MM.1S (cell line): ENCODE results near the gene RBAK.

Experiments
- DNase-seq: peaks from one replicate; pipeline ENCODE4 v3.0.0-alpha.2; 2015
- H2AFZ ChIP-seq: fragments of 300-600 bp; sonication (generic); 2 replicates; pipeline ENCODE4 v1.6.0; 2016; ENCODE audit warnings: antibody characterized with exemption, low read length
- H3F3A ChIP-seq: fragments of 300-600 bp; sonication (generic); 2 replicates; pipeline ENCODE4 v1.6.1; 2016; ENCODE audit warnings: mild to moderate bottlenecking, antibody characterized with exemption, low read length, moderate library complexity, mixed read lengths; ENCODE audit not compliant: insufficient read depth
- H3K27ac ChIP-seq: fragments of 300-600 bp; sonication (generic); 2 replicates; pipeline ENCODE4 v1.5.1; 2016; ENCODE audit warnings: mild to moderate bottlenecking, low read length
- H3K27me3 ChIP-seq: fragments of 300-600 bp; sonication (generic); replicated peaks from 2 replicates; pipeline ENCODE4 v1.6.0; 2016; ENCODE audit warnings: low read length; ENCODE audit not compliant: insufficient read depth
- H3K36me3 ChIP-seq: fragments of 300-600 bp; sonication (generic); replicated peaks from 2 replicates; pipeline ENCODE4 v1.6.1; 2016; ENCODE audit warnings: mild to moderate bottlenecking, low read length, mixed read lengths; ENCODE audit not compliant: insufficient read depth
- H3K4me1 ChIP-seq: fragments of 300-600 bp; sonication (generic); 2 replicates; pipeline ENCODE4 v1.6.1; 2016; ENCODE audit warnings: low read length, mixed read lengths
- H3K4me2 ChIP-seq: fragments of 300-600 bp; sonication (generic); 2 replicates; pipeline ENCODE4 v1.6.0; 2016; ENCODE audit warnings: low read depth, low read length
- H3K4me3 ChIP-seq: fragments of 300-600 bp; sonication (generic); 2 replicates; pipeline ENCODE4 v1.5.1; 2016; ENCODE audit warnings: low read length, mixed read lengths
- H3K79me2 ChIP-seq: fragments of 300-600 bp; sonication (generic); 2 replicates; pipeline ENCODE4 v1.6.1; 2016; ENCODE audit warnings: mixed run types, low read length, mixed read lengths
- H3K9ac ChIP-seq: fragments of 300-600 bp; sonication (generic); 2 replicates; pipeline ENCODE4 v1.6.1; 2016; ENCODE audit warnings: low read length, mixed read lengths
- H3K9me2 ChIP-seq: fragments of 300-600 bp; sonication (generic); replicated peaks from 2 replicates; pipeline ENCODE4 v1.6.1; 2016; ENCODE audit warnings: mild to moderate bottlenecking, low read length, mixed read lengths; ENCODE audit not compliant: insufficient read depth
- H3K9me3 ChIP-seq: fragments of 300-600 bp; sonication (generic); replicated peaks from 2 replicates; pipeline ENCODE4 v1.6.1; 2016; ENCODE audit warnings: mild to moderate bottlenecking, low read length, mixed read lengths; ENCODE audit not compliant: insufficient read depth
- H4K20me1 ChIP-seq: fragments of 300-600 bp; sonication (generic); 2 replicates; pipeline ENCODE4 v1.6.1; 2016; ENCODE audit warnings: mild to moderate bottlenecking, low read length, moderate library complexity, mixed read lengths; ENCODE audit not compliant: insufficient read depth
- CTCF ChIP-seq: fragments of 300-600 bp; sonication (generic); IDR thresholded peaks from 2 replicates; pipeline ENCODE4 v1.5.1; 2016; ENCODE audit warnings: antibody characterized with exemption, low read length, mixed read lengths
- EZH2 ChIP-seq: fragments of 300-600 bp; sonication (generic); optimal IDR thresholded peaks from 2 replicates; pipeline ENCODE3; 2017; ENCODE audit warnings: low read depth, mild to moderate bottlenecking, antibody characterized with exemption, low read length, mixed read lengths
- EZH2phosphoT487 ChIP-seq: fragments of 300-600 bp; sonication (generic); IDR thresholded peaks from 2 replicates; pipeline ENCODE4 v1.6.1; 2018; ENCODE audit warnings: antibody characterized with exemption, low read length

The RBAK gene

GRCh38 chr7:5077740-5078139, 32.1 kb downstream of the RBAK start:
- Histone ChIP-seq H4K20me1 (no peaks in the 10 kb centered on the region), H3K4me2 (peak overlapping the region; percentile 3; the same call in 1 of the 2 replicates), H3K4me1 (no peaks in the 10 kb centered on the region), H3K9me2 (no peaks in the 10 kb centered on the region), H3F3A (no peaks in the 10 kb centered on the region), H2AFZ (no peak overlapping the region), H3K36me3 (no peaks in the 10 kb centered on the region), H3K9ac (no peak overlapping the region), H3K4me3 (no peak overlapping the region), H3K27ac (no peak overlapping the region), H3K79me2 (no peaks in the 10 kb centered on the region), H3K27me3 (peaks cover 13% of the 10 kb centered on the region), H3K9me3 (no peaks in the 10 kb centered on the region)
- no peak for TF ChIP-seq CTCF
- TF ChIP-seq EZH2 = no peak
- no peak for TF ChIP-seq EZH2phosphoT487
- DNase-seq = no peak

- no peak overlapping the region for H3K4me2 ChIP-seq
- H4K20me1 ChIP-seq = no peaks in the 10 kb centered on the region
Measured at GRCh38 chr7:5082806-5083205, 37.1 kb downstream of the RBAK start.

GRCh38 chr7:5083311-5083711, 37.7 kb downstream of the RBAK start:
- no peak for DNase-seq
- Histone ChIP-seq H3K9me2 (no peaks in the 10 kb centered on the region), H3K4me1 (no peaks in the 10 kb centered on the region), H3K9me3 (no peaks in the 10 kb centered on the region), H3K36me3 (no peaks in the 10 kb centered on the region), H4K20me1 (no peaks in the 10 kb centered on the region), H3K27ac (no peak overlapping the region), H3K9ac (no peak overlapping the region), H3K79me2 (no peaks in the 10 kb centered on the region), H2AFZ (no peak overlapping the region), H3K4me3 (no peak overlapping the region), H3F3A (no peaks in the 10 kb centered on the region), H3K27me3 (peaks cover 17% of the 10 kb centered on the region), H3K4me2 (no peak overlapping the region)
- TF ChIP-seq CTCF (no peak), EZH2 (no peak), EZH2phosphoT487 (no peak)

More at GRCh38 chr7:5082806-5083205, 37.1 kb downstream of the RBAK start:
- no peak overlapping the region for H3K4me3 ChIP-seq
- no peak for DNase-seq
- H3K9me2 ChIP-seq = no peaks in the 10 kb centered on the region
- no peaks in the 10 kb centered on the region for H3K36me3 ChIP-seq
- no peak overlapping the region for H3K9ac ChIP-seq
- no peak overlapping the region for H2AFZ ChIP-seq
- no peaks in the 10 kb centered on the region for H3K9me3 ChIP-seq
- H3K4me1 ChIP-seq = no peaks in the 10 kb centered on the region
- no peak overlapping the region for H3K27ac ChIP-seq
- H3F3A ChIP-seq = no peaks in the 10 kb centered on the region
- H3K79me2 ChIP-seq = no peaks in the 10 kb centered on the region
- peaks cover 17% of the 10 kb centered on the region for H3K27me3 ChIP-seq
- TF ChIP-seq EZH2phosphoT487 (no peak), EZH2 (no peak), CTCF (no peak)
